Measurements from ENCODE around the gene EFCAB12.

EFCAB12 gene

DNA sequence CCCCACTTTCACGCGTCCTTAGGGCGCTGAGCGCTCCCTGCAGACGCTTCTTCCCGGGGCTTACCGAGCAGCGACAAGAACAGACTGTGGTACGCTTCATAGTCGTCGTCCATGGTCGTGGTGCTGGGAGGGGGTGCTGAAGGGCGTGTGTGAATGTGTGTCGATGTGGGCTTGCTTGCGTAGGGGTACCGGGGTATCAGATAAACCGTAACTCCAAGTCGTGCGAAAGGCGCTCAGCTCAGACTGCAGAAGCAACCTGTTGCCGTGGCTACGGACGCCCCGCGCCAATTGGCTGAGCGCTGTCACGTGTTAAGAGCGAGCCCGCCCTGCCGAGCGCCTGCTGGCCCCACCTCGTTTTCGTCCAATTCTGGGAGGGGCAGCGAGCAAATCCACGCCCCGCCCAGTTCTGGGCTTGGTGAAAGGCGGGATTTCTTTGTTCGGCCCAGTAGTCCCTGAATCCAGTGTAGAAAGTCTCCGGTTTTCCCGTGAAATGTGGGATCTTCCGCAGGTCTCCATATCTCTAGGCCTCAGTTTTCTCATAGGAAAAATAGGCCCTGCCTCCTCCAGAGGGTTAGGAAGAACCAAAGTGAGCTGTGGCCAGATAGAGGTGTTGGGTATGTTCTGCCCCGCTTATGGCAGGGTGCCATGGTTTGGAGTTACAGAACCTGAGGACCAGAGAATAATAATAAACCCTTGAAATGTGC, at the start of gene EFCAB12:
TSS of gene EFCAB12 (minus strand) at position 261 of the 704 bp plus-strand sequence. CDS start at position 113, 148 bp downstream.
- peak; percentile 92 for DNase-seq

DNA sequence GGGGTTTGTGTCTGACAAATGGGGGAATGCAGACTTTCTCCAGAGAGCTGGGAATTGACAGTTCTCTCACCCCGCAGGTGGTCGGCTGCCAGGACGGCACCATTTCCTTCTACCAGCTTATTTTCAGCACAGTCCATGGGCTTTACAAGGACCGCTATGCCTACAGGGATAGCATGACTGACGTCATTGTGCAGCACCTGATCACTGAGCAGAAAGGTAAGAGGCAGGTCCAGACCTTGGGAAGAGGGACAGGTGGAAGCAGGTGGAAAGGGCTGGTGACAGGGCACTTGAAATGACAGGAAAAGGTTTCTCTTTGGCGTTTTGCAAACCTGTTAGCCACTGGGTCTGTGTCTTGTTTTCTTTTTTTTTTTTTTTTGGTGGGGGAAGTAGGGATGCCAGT, 48.1 kb upstream of the EFCAB12 start:
- no peak for DNase-seq

DNA sequence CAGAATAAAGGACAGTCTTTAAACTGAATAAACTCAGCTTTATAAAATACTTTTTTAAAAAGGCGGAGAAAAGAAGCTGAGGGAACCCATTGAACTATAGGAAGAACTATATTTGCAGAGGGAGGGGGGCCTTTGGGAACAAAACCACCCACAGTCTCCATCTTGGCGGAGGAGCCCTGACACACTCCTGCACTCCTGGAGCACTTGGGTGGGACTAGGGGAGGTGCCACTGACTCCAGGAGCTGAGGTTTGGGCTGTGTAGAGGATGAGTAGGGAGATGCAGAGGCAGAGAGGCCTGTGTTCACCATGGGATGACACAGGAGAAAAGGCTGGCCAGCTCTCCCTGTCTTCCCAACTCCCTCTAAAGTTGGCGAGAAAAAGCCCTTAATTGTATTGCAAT, 47.4 kb upstream of the EFCAB12 start:
- DNase-seq: no peak

DNA sequence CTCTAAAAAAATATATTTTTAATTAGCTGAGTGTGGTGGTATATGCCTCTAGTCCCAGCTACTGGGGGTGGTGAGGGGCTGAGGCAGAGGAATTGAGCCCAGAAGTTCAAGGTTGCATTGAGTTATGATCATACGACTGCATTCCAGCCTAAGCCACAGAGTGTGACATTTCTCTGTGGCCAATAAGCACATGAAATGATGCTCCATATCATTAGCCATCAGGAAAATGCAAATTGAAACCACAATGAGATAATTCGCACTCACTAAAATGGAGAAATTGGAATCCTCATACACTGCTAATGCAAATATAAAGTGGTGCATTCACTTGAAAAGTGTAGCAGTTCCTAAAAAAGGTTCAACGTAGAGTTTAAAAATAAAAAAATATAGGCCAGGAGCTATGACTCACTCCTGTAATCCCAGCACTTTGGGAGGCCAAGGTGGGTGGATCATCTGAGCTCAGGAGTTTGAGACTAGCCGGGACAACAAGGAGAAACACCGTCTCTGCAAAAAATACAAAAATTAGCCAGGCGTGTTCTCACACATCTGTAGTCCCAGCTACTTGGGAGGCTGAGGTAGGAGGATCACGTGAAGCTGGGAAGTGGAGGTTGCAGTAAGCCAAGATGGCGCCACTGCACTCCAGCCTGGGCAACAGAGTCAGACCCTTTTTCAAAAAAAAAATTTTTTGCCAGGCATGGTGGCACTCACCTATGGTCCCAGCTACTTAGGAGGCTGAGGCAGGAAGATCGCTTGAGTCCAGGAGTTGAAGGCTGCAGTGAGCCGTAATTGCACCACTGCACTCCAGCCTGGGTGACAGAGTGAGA, 46.8 kb upstream of the EFCAB12 start:
- DNase-seq: no peak

DNA sequence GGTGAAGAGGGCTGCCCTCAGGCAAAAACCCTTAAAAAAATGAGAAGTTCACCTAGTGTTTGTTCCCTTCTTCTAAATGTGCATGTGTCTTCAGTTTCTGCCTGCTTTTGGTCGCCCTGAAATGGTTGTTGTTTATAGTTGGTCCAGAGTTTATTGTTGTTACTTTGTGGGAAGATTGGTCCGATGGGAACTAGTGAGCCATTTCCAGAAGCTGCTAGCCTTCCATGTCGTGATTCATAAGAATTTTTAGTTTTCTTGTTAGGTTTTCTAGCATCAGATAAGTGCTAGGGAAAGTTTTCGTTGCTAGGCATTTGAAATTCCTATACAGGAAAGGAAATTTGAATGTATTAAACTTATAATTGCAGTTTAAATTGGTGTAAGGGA, 45.3 kb upstream of the EFCAB12 start:
- DNase-seq: no peak

DNA sequence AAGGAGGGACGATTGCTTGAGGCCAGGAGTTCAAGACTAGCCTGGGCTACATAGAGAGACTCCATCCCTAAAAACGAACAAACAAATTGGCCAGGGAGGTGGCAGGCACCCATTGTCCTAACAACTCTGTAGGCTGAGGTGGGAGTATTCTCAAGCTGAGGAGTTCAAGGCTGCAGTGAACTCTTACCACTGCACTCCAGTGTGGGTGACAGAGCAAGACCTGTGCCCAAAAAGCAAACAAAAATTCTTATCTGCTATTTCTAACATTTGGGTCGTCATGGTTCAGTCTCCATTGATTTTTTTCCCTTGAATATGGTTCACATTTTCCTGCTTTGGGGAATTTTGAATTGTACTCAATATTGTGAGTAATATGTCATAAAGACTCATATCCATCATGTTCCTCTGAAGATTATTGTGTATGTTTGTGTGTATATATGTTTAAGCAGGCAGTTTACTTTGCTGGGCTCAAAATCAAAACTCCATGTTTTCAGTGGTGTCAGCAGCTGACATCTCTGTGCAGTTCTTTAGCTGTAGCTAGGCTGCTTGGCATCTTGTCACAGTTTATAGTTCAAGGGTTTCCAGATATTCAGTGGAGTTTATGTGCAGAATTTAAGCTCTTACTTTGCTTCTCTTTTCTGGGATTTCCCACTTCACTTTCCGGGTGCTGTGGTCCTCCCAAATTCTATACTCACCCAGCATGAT, 44.8 kb upstream of the EFCAB12 start:
- DNase-seq: no peak

DNA sequence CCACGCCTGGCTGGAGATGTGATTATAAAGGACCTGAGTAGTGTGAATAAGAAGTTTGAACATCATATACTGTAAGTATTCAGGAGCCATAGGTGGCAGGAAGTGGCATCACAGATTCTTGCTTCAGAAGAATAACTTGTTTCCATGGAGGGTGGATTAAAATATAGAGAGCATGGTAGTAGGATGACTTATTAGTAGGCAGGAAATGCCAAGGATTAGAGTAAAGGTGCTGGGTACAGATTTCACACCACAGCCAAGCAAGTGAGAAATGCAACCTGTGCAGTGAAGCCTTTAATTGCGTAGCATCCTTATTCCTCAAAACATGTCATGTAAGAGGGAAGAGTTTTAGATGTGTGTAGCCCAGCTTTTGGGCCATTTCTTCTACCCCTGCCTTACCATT, 42.4 kb upstream of the EFCAB12 start:
- no peak for DNase-seq

DNA sequence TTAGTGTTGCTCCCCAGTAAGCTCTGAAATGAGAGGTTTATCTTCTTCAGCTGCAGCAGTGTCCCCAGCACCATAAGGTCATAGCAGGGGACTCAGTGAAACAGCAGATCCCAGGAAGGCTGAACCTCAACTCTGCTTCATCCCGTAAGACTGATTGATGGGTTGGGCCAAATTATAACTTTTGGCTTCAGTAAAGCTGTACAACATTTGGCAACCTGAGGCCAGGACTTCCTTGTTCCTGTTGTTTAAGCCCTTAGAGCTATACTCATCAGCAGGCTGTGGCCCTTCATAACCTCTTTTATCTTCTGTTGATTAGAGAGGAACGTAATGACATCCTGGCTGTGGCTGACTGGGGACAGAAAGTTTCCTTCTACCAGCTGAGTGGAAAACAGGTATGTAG, 40.6 kb upstream of the EFCAB12 start:
- DNase-seq: no peak

DNA sequence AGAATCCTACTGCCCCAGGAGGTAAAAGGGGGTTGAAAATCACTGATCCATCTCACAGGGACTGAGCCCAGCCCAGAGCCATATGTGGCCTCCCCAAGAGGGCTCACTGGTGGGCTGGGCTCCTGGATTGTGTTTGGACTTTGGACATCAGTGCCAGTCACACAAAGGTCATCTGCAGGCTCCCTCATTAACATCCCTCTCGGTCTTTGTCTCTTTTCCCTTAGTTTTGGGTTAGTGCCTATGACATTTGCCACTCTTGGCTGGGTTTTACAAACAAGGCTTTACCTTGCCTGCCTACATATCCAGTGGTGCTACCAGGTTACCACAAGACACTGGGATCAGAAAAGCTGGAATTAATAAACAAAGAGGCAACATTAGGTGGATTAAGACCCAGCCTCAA, 39.5 kb upstream of the EFCAB12 start:
- no peak for DNase-seq

DNA sequence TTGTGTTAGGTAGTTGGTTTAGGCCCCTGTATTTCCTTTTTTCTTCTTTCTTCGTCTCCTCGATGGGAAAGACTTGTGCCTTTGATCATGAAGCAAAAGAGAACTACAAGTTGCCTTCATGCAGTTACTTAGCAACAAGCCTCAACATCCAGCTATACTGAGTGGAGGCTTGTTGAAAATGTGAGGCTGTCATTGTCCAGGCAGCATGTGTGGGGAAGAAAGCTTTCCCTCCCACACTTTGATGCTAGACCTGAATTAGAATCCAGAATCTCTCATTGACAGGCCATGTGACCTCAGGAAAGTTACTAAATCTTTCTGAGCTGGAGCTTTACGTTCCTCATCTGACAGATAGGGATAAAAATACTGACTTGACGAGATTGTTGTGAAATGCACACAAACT, 35.3 kb upstream of the EFCAB12 start:
- DNase-seq: no peak

DNA sequence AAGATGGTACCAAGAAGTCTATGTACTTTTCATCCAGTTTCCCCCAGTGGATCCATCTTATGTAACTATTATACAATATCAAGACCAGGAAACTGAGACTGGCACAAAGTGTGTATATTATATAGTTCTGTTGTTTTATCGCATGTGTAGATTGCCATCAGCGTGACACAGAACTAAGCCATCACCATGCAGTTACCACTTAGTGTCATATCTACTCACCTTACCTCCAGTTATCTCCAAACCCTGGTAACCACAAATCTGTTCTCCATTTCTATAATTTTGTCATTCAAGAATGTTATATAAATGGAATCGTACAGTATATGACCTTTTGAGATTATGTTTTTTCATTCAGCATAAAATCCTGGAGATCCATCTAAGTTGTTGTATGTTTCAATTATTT, 34.7 kb upstream of the EFCAB12 start:
- no peak for DNase-seq

DNA sequence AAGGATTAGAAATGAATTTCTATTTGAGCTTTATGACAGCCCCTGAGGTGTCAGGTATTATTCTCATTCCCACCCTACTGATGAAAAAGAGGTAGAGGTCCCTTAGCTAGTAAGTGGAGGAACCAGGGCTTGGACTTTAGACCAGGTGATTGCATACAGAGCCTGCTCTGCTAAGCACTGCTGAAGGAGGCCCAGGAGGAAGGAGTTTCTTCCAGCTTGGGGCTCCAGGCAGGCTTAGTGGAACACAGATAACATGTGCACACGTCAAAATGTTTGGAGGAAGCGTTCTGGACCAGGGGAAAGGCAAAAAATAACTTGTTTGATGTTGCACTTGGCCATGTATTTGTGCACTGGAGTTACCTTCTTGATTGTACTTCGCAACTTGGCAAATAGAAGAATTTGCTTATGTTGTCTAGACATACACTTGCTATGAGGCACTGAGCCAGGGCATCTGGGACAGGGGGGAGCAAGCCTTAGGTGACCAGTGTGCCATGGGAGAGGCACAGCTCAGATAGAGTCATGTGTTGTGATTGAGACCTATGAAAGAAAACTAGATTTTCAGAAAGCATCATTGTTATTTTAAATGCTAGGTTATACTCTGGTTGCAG, 34.0 kb upstream of the EFCAB12 start:
- DNase-seq: no peak

DNA sequence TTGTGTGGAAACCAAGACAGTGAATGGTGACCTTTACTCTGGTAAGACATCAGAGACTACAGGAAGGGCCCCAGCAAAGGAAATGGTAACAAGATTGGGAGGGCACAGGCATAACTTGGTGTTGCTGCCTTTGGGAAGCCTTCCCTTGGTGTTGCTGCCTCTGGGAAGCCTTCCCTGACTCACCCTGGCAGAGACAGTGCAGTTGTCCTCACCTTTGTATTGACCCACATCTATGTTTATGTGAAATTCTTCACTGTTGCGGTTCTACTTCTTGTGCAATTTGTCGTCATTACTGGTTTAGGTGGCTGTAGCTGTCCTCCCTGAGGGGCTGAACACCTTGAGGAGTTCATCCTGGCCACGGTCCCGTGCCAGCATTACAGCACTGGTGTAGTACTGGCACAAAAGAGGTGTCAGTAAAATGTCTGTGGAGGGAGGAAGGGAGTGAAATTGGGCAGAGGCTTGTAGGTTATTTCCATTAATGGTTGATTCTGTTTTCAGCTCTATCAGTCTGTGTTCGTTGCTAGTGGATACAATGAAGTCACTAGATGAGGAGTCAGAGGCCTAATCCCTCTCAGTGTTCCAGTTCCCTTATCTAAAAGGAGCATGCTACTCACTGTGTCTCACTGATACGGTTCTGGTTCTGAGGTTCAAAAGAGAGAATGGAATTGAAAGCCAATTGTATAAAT, 33.2 kb upstream of the EFCAB12 start:
- no peak for DNase-seq

DNA sequence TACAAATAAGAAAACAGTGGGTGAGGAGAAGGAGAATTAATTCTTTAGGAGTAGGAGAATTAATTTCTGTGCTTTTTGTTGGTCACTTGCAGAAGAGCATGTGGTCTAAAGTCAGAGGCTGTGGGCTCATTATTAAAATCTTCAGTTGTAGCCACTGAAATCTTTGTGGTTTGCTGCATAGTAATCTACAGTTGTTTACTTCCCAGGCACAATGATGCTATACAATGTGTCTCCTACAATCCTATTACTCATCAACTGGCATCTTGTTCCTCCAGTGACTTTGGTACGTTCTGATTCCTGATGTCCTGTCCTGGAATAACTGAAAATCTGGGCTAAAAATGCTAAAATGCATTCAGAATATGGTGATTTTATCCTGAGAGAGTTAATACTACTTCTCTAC, 32.6 kb upstream of the EFCAB12 start:
- DNase-seq: no peak

DNA sequence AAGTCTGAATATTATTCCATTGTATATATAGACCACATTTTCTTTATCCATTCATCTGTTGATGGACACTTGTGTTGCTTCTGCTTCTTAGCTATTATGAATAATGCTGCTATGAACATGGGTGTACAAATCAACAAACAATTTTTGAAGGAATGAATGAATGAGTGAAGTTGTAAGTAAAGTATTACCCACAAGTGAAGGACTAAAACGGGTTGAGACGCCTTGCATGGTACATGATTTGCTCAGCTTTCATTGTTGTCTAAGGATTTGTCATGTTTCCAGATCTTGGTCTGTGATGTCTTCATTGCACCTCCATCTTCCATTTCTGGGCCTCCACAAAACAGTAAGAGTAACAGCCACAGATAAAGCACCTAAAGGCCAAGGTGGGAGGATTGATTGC, 32.1 kb upstream of the EFCAB12 start:
- DNase-seq: no peak

DNA sequence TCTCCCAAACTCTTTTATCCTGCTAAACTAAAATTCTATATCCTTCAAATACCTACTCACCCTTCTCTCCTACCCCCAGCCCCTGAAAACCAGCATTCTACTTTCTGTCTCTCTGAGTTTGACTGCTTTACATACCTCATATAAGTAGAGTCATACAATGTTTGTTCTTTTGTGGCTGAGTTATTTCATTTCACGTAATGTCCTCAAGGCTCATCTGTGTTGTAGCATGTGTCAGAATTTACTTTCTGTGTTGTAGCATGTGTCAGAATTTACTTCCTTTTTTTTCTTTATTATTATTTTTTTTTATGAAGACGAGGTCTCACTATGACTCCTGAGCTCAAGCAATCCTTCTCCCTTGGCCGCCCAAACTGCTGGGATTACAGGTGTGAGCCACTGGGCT, 31.7 kb upstream of the EFCAB12 start:
- DNase-seq: no peak

DNA sequence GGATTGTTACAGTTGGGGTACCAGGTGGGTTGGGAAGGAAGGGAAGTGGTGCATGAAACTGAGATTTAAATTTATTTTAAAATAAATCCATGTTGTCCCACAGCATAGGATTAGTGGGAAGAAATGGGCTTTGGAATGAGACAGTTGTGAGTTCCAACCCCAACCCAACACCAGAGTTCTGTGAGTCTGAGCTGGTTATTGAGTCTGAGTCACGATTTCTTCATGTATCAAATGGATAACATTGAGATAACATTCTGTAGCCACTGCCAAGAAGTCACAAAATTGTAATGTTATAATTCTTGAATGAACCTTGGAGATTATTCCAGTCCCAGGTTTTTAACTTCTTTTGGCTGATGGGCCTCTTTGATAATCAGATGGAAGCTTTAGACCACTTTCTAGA, 25.3 kb upstream of the EFCAB12 start:
- DNase-seq: no peak

DNA sequence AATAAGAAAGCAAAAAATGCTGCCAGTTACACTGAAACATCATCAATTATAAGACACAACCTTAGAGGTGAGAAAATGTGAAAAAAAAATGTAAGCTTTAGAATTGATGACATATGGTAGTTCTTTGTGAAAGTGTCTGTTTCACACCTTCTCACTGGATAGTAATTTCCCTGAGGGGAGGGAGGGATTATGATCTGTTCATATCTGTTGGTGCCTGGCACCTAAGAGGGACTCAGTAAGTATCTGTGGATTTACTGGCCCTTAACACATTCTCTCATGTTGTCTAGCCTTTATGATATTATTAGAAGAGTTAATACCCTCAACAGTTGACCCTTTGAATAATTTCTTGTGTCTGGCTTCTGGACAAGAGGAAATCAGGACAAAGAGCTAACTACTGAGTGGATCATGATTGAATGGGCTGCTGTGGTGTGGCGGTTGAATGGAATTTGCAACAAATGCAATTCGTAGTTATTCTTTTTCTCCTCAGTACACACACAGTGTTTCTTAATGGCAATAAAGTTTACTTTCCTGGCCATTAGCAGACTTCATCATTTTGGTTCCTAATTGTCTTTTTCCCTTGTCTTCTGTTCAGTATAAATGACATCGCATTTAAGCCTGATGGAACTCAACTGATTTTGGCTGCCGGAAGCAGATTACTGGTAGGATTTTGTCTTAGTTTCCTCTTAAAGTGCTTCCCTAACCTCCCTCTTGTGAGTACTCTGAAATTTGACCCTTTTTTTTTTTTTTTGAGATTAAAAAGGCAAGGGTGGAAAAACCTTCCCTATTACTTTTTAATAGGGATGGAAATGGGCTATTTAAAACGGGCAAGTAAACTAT, 21.1 kb upstream of the EFCAB12 start:
- DNase-seq: no peak

DNA sequence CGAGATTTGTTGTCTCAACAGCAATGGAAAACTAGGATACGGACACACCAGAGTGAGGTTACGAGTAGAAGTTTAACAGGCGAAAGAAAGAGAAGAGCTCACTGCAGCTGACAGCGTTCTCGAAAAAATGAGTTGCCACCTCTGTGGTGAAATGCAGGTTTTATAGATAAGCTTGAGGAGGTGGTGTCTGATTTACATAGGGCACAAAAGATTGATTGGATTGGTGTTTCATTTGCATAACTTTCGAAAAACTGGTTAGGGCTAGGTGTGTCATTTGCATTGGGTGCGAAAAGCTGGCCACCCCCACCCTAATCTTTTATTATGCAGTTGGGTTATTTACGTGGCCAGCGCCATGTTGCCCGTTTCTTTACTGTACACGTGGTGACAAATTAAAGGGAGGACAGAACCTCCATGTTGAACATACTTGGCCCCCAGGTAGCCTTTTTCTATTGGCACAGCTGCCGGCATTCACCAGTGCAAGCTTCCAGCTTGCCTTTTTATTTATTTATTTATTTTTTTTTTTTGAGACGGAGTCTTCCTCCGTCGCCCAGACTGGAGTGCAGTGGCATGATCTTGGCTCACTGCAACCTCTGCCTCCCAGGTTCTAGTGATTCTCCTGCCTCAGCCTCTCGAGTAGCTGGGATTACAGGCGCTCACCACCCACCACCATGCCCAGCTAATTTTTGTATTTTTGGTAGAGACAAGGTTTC, 19.9 kb upstream of the EFCAB12 start:
- DNase-seq: no peak

DNA sequence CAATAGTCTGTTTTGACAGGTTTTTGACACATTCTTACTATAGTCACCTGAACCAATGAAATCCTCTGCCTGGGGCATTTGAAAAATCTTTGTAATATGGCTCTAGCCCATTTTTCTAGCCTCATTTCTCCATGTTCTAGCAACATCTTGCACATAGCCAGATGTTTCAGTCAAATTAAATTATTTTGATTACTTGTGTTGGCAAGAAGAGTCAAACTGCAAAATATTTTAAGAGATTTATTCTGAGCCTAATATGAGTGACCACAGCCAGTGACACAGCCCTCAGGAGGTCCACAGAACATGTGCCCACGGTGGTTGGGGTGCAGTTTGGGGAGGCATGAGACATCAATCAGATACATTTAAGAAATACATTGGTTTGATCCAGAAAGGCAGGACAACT, 18.5 kb upstream of the EFCAB12 start:
- DNase-seq: no peak

DNA sequence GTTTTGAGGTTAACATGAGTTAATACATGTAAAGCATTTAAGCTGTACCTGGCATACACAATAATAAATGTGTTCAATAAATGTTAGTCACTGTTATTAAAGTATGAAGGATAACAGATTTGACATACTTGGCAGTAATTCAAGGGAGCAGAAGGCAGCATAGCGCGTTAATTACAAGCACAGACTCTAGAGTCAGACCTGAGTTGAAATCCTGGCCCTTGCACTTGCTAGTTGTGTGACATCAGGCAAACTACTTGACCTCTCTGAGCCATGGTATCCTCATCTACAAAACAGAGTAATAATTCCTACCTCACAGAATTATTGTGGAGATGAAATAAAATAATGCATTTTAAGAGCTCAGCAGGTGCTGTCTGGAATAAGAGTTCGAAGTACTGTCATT, 17.0 kb upstream of the EFCAB12 start:
- DNase-seq: no peak
